Measurements from ENCODE around the gene FCHSD2. TPM values are rescaled to one million over a fixed set of nuclear protein-coding genes. Genes with fewer than 3 reads are reported as not detected.
"Not testable (repeated sequence)": the region's sequence is repeated elsewhere in the genome, so short reads cannot be mapped to it uniquely, and the experiment has no call there.

Gene FCHSD2
- polyA plus RNA-seq, 1 donor (not counting 4 experiments of a cell fraction or from before 2014, with no cell fraction given), result 14.2 TPM

DNA sequence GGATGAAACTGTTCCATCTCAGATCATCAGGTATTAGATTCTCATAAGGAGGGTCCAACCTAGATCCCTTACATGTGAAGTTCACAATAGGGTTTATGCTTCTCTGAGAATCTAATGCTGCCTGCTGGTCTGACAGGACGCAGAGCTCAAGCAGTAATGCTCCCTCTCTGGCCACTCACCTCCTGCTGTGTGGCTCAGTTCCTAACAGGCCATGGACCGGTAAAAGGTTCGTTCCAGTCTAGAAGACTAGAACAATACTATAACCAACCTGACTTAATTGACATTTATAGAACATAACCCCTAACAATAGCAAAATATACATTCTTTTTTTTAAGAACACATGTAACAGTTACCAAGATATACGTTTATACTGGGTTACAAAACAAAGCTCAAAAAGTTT lies 282.1 kb downstream of the FCHSD2 start:
- TF ChIP-seq EZH2 (IDR thresholded peaks at IDR 0.05; ENCODE audit: low read length), result no peak
- TF ChIP-seq, protein P1, sequence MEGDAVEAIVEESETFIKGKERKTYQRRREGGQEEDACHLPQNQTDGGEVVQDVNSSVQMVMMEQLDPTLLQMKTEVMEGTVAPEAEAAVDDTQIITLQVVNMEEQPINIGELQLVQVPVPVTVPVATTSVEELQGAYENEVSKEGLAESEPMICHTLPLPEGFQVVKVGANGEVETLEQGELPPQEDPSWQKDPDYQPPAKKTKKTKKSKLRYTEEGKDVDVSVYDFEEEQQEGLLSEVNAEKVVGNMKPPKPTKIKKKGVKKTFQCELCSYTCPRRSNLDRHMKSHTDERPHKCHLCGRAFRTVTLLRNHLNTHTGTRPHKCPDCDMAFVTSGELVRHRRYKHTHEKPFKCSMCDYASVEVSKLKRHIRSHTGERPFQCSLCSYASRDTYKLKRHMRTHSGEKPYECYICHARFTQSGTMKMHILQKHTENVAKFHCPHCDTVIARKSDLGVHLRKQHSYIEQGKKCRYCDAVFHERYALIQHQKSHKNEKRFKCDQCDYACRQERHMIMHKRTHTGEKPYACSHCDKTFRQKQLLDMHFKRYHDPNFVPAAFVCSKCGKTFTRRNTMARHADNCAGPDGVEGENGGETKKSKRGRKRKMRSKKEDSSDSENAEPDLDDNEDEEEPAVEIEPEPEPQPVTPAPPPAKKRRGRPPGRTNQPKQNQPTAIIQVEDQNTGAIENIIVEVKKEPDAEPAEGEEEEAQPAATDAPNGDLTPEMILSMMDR (optimal IDR thresholded peaks at IDR 0.05 in 1 of 3, IDR thresholded peaks at IDR 0.05 in 1 of 3, conservative IDR thresholded peaks at IDR 0.05 in 1 of 3; ENCODE audit: extremely low read depth in 1 of 3, insufficient read depth in 2 of 3, low read length in 3 of 3), result no peak
- H3K4me3 ChIP-seq (ENCODE audit: control insufficient read depth in 2 of 3, extremely low read depth in 1 of 3, insufficient read depth in 2 of 3, low read depth in 1 of 3, low read length in 3 of 3), result no peak overlapping the region
- H3K4me1 ChIP-seq (ENCODE audit: control insufficient read depth, extremely low read depth, insufficient read depth, low read length), result no peaks in the 10 kb centered on the region
- H4K20me1 ChIP-seq (ENCODE audit: control insufficient read depth, extremely low read depth, insufficient read depth, low read length), result no peaks in the 10 kb centered on the region
- no peak overlapping the region for H3K27ac ChIP-seq (ENCODE audit: control insufficient read depth, insufficient read depth, low read length)
- no peak overlapping the region for H3K9ac ChIP-seq (ENCODE audit: control insufficient read depth, extremely low read depth, insufficient read depth, low read length)
- FAIRE-seq (no peak), DNase-seq (ENCODE audit: low read depth, low spot score) (no peak)
- H2AFZ ChIP-seq (ENCODE audit: control insufficient read depth, low read length), result no peak overlapping the region
- dilution Hi-C loops (cut with MboI; ENCODE audit: extremely low pct_ligation_motif_present, low sequenced_read_pairs), result no loop called here
- peaks cover 0 to 2% of the 10 kb centered on the region in 2 experiments for H3K36me3 ChIP-seq (ENCODE audit: control insufficient read depth in 2 of 2, extremely low read depth in 1 of 2, insufficient read depth in 2 of 2, low read length in 2 of 2)
- H3K27me3 ChIP-seq (ENCODE audit: control insufficient read depth, extremely low read depth, insufficient read depth, low read length), result no peaks in the 10 kb centered on the region
- no peaks in the 10 kb centered on the region for H3K9me1 ChIP-seq (ENCODE audit: control insufficient read depth, extremely low read depth, insufficient read depth, low read length)
- H3K4me2 ChIP-seq (ENCODE audit: control insufficient read depth, extremely low read depth, insufficient read depth, low read depth, low read length), result no peak overlapping the region
- no peaks in the 10 kb centered on the region for H3K9me3 ChIP-seq (ENCODE audit: control insufficient read depth, low read depth, low read length)
- H3K79me2 ChIP-seq (ENCODE audit: control insufficient read depth, insufficient read depth, low read length), result no peaks in the 10 kb centered on the region

DNA sequence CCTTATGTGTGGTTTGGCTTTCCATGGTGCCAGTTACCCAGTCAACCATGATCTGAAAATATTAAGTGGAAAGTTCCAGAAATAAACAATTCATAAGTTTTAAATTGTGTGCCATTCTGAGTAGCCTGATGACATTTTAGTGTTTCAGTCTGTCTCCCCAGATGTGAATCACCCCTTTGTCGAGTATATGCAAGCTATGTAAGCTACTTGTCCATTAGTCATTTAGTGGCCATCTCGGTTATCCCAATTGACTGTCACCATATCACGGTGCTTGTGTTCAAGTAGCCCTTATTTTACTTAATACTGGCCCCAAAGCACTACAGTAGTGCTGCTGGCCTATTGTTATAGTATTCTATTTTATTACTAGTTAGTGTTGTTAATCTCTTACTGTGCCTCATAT lies 283.0 kb downstream of the FCHSD2 start:
- no peak for FAIRE-seq
- dilution Hi-C loops (cut with MboI; ENCODE audit: extremely low pct_ligation_motif_present, low sequenced_read_pairs), result no loop called here
- H3K36me3 ChIP-seq (ENCODE audit: control insufficient read depth in 2 of 2, extremely low read depth in 1 of 2, insufficient read depth in 2 of 2, low read length in 2 of 2), result peaks cover 0 to 2% of the 10 kb centered on the region in 2 experiments
- H3K4me2 ChIP-seq (ENCODE audit: control insufficient read depth, extremely low read depth, insufficient read depth, low read depth, low read length), result no peak overlapping the region
- H3K79me2 ChIP-seq (ENCODE audit: control insufficient read depth, insufficient read depth, low read length), result no peaks in the 10 kb centered on the region
- H3K9me3 ChIP-seq (ENCODE audit: control insufficient read depth, low read depth, low read length), result no peaks in the 10 kb centered on the region
- no peaks in the 10 kb centered on the region for H3K9me1 ChIP-seq (ENCODE audit: control insufficient read depth, extremely low read depth, insufficient read depth, low read length)
- H2AFZ ChIP-seq (ENCODE audit: control insufficient read depth, low read length), result no peak overlapping the region
- no peak overlapping the region for H3K27ac ChIP-seq (ENCODE audit: control insufficient read depth, insufficient read depth, low read length)
- H3K9ac ChIP-seq (ENCODE audit: control insufficient read depth, extremely low read depth, insufficient read depth, low read length), result no peak overlapping the region
- no peaks in the 10 kb centered on the region for H3K4me1 ChIP-seq (ENCODE audit: control insufficient read depth, extremely low read depth, insufficient read depth, low read length)
- no peak for TF ChIP-seq EZH2 (IDR thresholded peaks at IDR 0.05; ENCODE audit: low read length)
- TF ChIP-seq, protein P1 (optimal IDR thresholded peaks at IDR 0.05 in 1 of 3, IDR thresholded peaks at IDR 0.05 in 1 of 3, conservative IDR thresholded peaks at IDR 0.05 in 1 of 3; ENCODE audit: extremely low read depth in 1 of 3, insufficient read depth in 2 of 3, low read length in 3 of 3), result no peak
- H3K27me3 ChIP-seq (ENCODE audit: control insufficient read depth, extremely low read depth, insufficient read depth, low read length), result no peaks in the 10 kb centered on the region
- no peak overlapping the region for H3K4me3 ChIP-seq (ENCODE audit: control insufficient read depth in 2 of 3, extremely low read depth in 1 of 3, insufficient read depth in 2 of 3, low read depth in 1 of 3, low read length in 3 of 3)
- H4K20me1 ChIP-seq (ENCODE audit: control insufficient read depth, extremely low read depth, insufficient read depth, low read length), result no peaks in the 10 kb centered on the region
- no peak for DNase-seq (ENCODE audit: low read depth, low spot score)

DNA sequence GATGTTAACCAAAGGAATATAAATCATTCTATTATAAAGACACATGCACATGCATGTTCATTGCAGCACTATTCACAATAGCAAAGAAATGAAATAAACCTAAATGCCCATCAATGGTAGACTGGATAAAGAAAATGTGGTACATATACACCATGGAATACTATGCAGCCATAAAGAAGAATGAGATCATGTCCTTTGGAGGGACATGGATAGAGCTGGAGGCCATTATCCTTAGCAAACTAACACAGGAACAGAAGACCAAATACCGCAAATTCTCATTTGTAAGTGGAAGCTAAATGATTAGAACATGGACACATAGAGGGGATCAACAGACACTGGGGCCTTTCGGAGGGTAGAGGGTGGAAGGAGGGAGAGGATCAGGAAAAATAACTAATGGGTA lies 283.9 kb downstream of the FCHSD2 start:
- H3K79me2 ChIP-seq (ENCODE audit: control insufficient read depth, insufficient read depth, low read length); FAIRE-seq; H3K4me1 ChIP-seq (ENCODE audit: control insufficient read depth, extremely low read depth, insufficient read depth, low read length); DNase-seq (ENCODE audit: low read depth, low spot score); H2AFZ ChIP-seq (ENCODE audit: control insufficient read depth, low read length); dilution Hi-C loops (cut with MboI; ENCODE audit: extremely low pct_ligation_motif_present, low sequenced_read_pairs); H3K9me3 ChIP-seq (ENCODE audit: control insufficient read depth, low read depth, low read length); H3K27me3 ChIP-seq (ENCODE audit: control insufficient read depth, extremely low read depth, insufficient read depth, low read length); H3K4me3 ChIP-seq (ENCODE audit: control insufficient read depth in 2 of 3, extremely low read depth in 1 of 3, insufficient read depth in 2 of 3, low read depth in 1 of 3, low read length in 3 of 3); H3K36me3 ChIP-seq (ENCODE audit: control insufficient read depth in 2 of 2, extremely low read depth in 1 of 2, insufficient read depth in 2 of 2, low read length in 2 of 2); H3K27ac ChIP-seq (ENCODE audit: control insufficient read depth, insufficient read depth, low read length); H3K4me2 ChIP-seq (ENCODE audit: control insufficient read depth, extremely low read depth, insufficient read depth, low read depth, low read length); H4K20me1 ChIP-seq (ENCODE audit: control insufficient read depth, extremely low read depth, insufficient read depth, low read length); H3K9me1 ChIP-seq (ENCODE audit: control insufficient read depth, extremely low read depth, insufficient read depth, low read length); H3K9ac ChIP-seq (ENCODE audit: control insufficient read depth, extremely low read depth, insufficient read depth, low read length): not testable (repeated sequence)
